ENCODE data around the gene INPP5A.

The INPP5A gene

DNA sequence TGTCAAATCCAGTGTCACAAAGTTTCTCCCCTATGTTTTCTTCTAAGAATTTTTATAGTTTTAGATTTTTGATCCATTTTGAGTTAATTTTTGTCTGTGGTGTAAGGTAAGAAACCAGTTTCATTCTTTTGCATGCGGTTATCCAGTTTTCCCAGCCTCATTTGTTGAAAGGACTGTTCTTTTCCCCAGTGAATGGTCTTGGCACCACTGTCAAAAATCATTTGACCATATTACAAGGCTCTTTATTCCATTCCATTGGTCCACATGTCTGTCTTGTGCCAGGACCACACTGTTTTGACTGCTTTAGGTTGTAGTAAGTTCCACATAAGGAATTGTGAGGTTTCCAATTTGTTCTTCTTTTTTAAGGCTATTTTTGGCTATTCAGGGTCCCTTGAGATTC lies 64.0 kb downstream of the INPP5A start:
- DNase-seq, result no peak

DNA sequence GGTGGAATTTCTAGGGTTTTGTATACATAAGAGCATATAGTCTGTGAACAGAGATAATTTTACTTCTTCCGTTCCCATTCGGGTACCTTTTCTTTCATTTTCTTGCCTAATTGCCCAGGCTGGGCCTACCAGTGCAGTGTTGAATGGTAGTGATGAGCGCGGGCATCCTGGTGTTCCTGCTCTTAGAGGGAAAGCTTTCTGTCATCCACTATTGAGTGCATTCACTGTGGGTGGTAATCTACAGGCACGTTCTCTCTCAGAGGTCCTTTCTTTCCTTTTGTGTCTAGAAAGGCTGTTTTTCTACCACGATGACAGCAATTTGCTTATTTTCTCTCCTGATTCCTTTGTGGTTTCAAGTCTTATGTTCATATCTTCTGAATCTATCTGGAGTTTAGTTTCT lies 65.0 kb downstream of the INPP5A start:
- DNase-seq, result no peak

DNA sequence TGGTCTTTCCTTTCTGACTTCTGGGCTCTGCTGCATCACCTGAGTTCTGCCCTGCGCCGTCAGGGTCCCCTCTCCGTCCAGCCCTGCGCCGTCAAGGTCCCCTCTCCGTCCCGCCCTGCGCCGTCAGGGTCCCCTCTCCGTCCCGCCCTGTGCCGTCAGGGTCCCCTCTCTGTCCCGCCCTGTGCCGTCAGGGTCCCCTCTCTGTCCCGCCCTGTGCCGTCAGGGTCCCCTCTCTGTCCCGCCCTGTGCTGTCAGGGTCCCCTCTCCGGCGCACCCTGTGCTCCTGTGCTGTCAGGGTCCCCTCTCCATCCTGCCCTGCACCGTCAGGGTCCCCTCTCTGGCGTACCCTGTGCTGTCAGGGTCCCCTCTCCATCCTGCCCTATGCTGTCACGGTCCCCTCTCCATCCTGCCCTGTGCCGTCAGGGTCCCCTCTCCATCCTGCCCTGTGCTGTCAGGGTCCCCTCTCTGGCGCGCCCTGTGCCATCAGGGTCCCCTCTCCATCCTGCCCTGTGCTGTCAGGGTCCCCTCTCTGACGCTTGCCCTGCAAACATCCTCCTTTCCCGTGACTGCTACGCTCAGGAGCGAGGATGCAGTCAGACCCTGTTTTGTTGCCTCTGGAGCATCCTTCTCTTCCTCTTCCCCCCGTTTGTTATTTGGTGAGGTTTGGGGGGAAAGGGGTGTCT lies 66.4 kb downstream of the INPP5A start:
- DNase-seq, result no peak

DNA sequence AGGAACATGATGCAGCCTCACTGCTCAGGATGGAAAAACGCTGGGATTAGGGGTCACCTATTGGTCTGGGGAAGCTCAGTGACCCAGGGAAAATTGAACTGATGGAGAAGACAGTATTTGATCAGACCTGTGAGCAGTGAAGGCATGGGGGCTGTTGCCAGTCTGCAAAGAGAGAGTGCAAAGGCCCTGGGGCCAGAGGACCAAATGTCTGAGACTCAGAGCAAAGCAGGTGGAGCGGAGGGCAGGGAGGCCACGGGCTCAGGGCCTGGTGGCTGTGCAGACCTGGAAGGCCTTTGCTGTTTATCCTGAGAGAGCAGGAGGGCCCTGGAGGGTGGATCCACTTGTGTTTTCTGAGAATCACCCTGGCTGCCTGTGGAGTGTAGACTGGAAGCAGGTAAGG lies 67.1 kb downstream of the INPP5A start:
- DNase-seq, result no peak

DNA sequence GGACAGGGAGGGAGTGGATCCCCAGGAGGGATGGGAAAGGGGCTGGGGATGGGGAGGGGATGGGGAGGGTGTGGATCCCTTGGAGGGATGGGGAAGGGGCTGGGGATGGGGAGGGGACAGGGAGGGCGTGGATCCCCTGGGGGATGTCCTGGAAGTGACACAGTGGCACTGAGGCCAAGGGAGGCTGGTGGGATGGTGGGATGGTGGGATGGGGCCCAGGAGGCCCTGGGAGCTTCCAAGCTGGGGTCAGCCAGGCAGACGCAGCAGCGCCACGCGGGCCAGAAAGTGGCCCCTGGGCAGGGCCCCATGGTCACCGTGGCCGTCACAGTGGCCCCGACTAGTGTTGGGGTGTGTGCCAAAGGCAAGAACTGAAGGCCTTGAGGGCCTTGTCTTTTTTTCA lies 67.8 kb downstream of the INPP5A start:
- DNase-seq, result no peak

DNA sequence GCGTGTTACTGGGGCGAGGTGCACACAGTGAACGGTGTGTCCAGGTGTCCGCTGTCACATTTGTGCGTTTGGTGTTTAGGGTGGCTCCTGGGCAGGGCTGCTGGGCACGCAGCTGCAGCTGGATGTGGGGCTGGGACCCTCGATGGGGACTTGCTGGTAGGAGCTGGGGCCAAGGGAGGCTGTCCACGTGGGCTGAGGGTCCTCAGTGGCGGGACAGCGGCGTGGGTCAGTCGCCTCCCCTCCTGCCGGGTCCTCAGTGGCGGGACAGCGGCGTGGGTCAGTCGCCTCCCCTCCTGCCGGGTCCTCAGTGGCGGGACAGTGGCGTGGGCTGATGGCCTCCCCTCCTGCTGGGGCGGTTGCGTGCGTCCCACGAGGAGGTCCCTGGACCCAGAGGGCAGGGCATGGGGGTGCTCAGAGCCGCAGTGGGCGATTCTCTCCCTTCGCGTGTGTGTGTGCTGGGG lies 68.5 kb downstream of the INPP5A start:
- no peak for DNase-seq

DNA sequence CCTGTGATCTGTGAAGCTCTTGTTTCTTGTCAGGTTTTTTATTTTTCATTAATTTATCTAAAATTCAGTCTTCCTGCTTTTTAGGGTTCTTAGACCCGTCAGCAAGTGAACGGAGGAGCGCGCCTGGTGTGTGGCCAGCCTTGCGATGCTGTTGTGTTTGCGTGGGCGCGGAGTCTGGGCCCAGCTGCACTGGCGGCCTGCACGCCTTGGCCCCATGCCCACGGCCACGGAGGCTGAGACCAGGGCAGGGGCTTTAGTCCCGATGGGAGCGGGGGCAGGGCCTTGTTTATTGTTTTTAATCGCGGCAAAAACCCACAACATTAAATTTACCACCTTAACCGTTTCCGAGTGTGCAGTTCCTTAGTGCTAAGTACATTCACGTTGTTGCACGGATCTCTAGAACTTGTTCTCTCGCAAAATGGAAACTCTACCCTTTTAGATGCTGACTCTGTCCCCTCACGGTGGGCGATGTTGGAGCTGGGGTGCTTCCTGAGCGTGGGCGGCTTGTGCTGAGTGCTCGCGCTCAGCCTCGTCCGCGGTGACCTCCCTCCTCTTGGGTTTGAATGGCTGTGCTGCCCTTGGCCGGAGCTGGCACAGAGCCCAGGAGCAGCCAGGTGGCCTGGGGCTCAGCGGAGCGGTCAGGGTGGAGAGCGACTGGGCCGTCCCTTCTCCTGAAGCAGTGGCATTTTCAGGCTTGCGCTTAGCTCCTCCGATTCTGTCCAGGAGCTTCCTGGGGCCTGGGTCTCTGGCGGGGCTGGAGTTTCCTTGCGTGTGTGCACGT lies 69.1 kb downstream of the INPP5A start:
- no peak for DNase-seq

DNA sequence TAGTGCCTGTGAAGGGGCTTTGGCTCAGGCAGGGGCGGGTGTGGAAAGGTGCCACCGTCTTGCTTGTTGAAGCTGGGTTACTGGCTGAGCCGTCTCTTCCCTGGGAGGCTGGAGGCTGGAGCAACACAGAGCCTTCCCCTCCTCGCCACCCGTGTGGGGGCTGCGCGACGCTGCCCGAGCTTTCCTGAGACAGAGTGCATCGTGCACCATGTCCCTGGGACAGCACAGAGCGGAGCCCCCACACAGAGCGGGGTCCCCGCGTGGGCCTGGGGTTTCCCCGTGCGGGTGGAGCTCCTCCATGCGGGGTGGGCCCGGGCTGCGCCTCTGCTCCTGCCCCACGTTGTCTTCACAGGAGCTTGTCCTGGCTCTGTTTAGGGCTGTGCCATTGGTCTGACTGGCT lies 69.9 kb downstream of the INPP5A start:
- DNase-seq, result no peak

DNA sequence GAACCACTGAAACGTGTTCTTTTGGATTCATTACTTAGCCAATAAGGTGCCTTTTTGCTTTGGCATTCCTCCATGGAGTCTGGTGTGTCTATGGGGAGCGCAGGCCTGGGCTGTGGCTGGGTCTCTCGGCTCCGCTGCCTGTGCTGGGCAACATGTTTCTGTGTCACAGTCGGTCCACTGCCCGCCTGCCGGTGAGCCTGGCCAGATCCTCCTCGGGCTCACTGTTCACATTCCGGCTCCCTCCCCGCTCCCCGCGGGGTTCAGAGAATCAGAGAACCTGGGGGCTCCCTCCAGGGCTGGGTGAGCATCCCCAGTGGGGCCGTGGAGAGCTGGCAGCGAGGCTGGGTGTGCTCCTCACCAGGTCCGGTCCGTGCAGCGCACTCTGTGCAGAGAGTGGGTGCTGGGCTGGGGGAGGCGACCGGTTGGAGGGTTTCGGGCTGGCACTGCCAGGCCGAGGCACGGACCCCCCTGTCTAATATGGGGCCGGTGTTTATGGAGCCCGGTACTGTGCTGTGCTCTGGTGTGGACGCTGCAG lies 70.4 kb downstream of the INPP5A start:
- DNase-seq, result no peak

DNA sequence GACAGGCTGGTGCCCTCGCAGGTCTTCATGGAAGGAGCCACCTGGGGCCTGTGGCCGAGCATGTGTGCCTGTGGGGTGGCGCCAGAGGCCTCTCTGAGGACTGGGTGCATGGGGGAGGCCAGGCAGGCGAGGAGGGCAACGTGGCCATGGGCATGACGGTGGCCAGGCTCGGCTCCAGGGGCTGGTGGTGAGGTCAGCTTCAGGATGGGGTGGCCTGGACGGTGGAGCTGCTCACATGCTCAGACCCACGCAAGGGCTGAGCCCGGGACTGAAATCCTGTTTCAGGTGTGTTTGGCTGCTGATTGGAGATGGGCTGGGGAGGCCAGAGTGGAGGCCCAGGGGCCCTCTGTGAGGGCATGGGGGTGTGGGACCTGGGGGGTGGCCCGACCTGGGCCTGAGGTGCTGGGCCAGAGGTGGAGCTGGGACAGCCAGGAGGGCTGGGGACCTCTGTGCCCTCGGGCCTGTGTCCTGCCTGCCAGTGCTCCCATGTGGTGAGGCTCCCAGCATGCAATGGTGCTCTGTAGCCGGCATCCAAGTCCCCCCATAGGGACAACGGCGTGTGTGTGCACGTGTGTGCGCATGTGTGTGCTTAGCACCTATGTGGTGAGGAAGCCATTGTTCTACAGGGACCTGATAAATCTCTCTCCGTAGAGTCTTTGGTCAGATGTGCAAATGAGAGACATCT lies 71.1 kb downstream of the INPP5A start:
- DNase-seq, result no peak

DNA sequence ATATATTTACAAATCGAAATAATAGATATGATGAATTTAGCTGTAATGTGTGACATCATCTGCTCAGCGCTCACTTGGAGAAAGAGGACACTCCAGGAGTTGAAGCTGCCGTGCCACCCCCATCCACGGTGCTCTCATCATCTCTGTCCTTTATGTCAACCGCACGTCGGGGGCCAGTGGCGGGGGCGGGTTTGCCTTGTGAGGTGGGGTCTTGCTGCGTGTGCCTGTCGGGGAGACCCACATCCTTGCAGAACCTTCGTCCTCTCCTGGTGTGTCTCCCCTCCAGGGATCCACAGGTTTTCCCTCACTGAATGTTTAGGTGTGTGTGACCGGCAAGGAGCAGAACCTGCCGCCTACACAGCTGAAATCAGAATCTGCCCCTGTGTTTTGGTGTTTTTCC lies 71.6 kb downstream of the INPP5A start:
- no peak for DNase-seq

DNA sequence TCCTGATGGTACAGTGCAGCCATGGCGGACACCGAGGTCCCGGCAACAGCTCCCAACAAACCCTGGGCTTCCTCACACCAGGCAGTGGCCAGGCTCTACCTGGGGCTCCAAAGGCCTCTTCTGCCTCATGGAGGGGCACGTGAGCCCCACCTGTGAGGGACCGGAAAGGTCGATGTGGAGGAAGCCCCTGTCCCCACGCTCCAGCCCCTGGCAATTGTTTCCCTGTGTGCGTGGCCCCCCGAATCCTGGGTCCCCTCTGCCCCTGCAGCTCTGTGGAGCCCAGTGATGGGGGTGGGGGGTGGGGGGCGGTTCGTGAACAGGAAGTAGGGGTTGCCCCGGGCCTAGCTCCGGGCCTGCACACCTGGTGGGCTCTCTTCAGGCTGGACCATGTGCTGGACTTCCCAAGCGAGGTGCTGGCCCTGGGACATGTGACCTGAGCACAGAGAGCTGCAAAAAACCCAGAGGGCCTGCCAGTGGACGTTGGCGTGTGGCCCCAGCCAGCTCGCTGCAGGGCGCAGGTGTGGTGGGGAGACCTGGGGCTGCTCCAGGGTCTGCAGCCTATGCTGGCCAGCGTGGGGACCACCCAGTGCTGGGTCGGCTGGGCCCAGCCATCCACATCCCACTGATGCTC lies 72.6 kb downstream of the INPP5A start:
- no peak for DNase-seq

DNA sequence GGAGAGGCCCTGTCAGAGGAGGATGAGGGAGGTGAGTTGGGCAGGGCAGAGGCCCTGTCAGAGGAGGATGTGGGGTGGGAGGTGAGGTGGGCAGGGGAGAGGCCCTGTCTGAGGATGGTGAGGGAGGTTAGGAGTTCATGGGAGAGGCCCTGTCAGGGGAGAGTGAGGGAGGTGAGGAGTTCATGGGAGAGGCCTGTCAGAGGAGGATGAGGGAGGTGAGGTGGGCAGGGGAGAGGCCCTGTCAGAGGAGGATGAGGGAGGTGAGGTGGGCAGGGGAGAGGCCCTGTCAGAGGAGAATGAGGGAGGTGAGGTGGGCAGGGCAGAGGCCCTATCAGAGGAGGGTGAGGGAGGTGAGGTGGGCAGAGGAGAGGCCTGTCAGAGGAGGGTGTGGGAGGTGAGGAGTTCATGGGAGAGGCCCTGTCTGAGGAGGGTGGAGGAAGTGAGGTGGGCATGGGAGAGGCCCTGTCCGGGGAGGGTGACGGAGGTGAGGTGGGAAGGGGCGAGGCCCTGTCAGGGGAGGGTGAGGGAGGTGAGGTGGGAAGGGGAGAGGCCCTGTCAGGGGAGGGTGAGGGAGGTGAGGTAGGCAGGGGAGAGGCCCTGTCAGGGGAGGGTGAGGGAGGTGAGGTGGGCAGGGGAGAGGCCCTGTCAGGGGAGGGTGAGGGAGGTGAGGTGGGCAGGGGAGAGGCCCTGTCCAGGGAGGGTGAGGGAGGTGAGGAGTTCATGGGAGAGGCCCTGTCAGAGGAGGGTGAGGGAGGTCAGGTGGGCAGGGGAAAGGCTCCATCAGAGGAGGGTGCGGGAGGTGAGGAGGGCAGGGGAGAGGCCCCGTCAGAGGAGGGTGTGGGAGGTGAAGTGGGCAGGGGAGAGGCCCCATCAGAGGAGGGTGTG lies 73.7 kb downstream of the INPP5A start:
- no peak for DNase-seq

DNA sequence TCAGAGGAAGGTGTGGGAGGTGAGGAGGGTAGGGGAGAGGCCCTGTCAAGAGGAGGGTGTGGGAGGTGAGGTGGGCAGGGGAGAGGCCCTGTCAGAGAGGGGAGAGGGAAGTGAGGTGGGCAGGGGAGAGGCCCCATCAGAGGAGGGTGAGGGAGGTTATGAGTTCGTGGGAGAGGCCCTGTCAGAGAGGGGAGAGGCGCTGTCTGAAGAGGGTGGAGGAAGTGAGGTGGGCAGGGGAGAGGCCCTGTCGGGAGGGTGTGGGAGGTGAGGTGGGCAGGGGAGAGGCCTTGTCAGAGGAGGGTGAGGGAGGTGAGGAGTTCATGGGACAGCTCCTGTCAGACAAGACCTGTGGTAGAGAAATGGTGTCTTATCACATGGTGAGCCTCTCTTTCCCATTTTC lies 74.4 kb downstream of the INPP5A start:
- no peak for DNase-seq

DNA sequence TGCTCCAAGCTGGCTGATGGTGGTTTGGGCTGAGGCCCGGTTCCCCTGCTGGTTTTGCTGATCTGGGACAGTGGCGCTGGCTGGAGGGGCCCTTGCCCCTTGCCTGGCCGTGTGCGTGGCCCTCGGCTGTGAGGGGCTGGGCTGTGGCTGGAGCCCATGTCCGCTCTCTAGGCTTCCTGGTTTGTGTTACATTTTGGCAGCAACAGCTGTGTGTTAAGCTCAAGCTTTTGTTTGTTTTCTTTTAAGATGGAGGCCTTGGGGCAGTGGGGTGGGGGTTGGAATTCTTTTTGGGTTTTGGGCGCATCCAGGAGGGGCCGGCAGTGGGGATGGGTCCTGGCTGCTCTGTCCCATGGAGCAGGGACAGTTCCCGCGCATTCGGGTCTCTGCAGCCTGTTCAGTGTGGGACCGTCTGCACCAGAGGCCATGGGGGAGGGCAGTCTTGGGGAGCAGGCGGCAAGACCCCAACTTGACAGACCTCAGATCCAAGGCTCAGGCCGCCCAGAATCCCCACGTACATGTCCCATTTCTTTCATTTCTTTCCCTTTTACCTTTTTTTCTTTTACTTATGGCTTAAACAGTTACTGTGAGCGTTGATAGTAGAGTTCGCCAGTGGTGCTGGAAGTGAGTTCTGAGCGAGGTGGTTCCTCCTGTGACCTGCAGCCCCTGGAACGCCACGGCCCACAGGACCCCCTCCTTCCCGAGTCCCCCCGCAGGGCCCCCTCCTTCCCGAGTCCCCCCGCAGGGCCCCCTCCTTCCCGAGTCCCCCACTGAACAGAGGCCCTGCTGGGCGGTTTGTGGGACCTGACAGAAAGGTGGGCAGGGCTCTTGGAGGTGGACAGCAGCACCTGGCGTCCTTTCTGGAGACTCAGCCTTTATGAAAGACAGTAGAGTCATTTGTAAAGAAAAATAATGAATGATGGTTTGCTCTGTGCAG lies 75.3 kb downstream of the INPP5A start:
- no peak for DNase-seq

DNA sequence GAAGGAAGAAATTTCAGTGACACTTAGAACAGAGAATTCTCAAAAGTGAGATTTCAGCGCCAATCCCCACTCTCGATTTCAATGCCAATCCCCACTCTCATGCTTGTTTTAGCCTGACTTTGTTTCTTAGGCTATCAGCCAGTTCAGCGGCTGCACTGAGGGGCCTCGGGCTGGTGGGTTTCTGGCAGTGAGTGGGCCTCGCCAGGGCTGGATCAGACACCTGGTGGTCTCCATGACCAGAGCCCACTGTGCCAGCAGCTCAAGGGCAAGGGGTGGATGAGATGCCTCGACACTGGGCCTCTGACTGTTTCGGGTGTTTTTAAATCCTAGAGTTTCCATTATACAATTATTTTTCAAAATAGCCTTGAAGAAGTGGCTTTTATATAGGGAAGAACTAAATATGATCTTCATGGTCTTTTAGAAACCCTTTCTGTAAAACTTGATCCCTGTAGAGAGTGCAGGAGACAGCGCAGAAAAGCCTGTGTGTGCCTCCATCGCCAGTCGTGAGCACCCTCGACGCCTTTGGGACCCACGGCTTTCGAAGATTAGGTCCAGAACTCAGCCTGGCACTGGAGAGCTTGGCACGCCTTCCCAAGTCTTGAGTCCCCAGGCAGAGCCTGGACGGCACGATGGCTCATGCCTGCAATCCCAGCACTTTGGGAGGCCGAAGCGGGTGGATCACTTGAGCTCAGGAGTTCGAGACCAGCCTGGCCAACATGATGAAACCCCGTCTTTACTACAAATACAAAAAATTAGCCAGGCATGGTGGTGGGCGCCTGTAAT lies 76.2 kb downstream of the INPP5A start:
- DNase-seq, result no peak

DNA sequence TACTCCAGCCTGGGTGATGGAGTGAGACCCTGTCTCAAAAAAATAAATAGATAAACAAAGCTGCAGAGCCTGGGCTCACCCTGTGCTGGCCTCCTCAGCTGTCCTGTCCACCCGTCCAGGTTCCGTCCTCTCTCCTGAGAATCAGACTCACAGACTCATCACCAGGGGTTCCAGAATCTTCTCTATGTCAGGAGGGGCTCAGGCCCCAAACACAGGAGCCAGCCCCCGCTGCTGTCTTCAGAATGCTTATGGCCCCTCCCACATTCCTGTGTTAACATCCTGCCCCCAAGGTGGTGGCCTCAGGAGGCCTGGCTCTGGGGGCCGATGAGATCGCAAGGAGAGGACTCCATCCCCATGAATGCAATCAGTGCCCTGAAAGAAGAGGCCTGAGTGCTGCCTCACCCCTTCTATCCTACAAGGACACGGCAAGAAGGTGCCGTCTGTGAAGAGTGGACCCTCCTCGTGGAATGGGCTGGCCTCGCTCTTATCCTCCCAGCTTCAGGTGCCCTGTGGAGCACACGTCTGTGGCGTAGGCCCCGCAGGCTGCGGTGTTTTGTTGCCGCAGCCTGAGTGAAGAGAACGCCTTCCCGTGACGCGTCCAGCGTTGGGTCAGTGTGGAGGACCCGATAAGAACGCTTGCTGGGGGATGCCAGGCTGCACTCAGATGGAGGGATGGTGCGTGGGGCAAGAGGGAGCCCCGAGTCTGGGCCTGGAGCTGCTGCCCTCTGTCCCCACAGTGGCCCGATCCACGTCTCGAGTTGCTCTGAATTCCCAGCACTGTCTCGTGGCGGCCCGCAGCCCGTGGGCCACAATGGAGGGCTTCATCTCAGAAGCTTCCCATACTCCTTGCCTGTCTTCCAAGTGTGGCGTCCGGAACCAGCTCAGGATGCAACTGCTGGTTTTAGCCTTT lies 77.1 kb downstream of the INPP5A start:
- DNase-seq, result no peak

DNA sequence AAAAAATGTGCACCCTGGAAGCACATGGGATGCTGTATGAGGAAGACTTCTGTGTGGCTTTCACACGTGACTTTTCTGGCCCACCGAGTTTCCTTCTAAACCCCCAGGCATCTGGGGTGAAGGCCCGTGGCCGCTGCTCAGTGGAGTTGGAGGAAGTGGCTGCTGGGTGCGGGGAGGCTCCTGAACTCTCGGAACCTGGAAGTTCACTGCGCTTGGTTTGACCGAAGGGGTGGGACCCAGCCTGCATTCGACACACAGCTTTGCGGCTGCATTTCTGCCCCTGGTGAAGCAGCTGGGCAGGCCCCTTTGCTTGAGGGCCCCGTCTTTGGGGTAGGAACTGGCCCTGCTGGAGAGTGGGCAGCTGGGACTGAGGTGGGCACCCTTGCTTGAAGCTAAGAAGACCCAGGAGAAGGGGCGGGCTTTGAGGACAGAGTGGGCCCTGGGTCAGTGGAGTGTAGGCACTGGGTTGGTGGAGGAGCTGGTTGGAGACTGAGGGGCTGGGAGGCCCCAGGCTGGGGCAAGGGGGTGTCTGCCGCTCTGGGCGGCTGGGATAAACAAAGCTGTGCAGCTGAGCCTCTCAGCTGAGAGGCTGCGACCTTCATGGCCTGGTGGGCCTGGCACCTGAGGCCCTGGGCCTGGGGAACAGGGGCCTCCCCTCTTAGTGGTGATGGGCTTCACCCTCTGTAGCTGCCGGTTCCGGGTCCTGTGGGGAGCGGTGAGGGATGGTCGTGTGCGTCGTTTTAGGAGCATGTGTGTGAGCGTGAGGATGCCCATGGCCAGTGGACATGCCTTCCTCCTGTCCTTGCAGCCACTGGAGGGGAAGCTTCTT lies 78.0 kb downstream of the INPP5A start:
- DNase-seq, result no peak
